ENCODE results near the gene TADA1. TPM values are rescaled to one million over a fixed set of nuclear protein-coding genes. Genes with fewer than 3 reads are reported as not detected.
"Not testable (repeated sequence)": the region's sequence is repeated elsewhere in the genome, so short reads cannot be mapped to it uniquely, and the experiment has no call there.

TADA1 gene
- total RNA-seq, 1 experiment from 2014 or later, result 12.4 TPM

GRCh38 chr1:166836733-166837132, 39.3 kb downstream of the TADA1 start:
- H3K27me3 ChIP-seq (ENCODE audit: low read length), result peaks cover 33% of the 10 kb centered on the region
- no peak overlapping the region for H3K4me2 ChIP-seq (ENCODE audit: low read length)
- no peaks in the 10 kb centered on the region for H3F3A ChIP-seq (ENCODE audit: low read length, unreplicated experiment)
- no peak overlapping the region for H3K4me3 ChIP-seq (ENCODE audit: low read length)
- H4K20me1 ChIP-seq (ENCODE audit: low read length), result no peaks in the 10 kb centered on the region
- peaks cover 24% of the 10 kb centered on the region for H3K4me1 ChIP-seq (ENCODE audit: insufficient read depth, low read length)
- H3K27ac ChIP-seq (ENCODE audit: low read length), result no peak overlapping the region
- H3K9me2 ChIP-seq (replicated peaks; ENCODE audit: low read length), result 0 out of 2 replicates have a peak, but pooled peaks cover 5% of the 10 kb centered on the region
- ChIA-PET CTCF (interaction anchor here (0.7 kb wide), 1 partner anchor 832 kb away, joined by 3 read pairs; no protein-coding TSS in a partner anchor), POLR2A (ENCODE audit: unreplicated experiment) (no interaction called here)
- no peaks in the 10 kb centered on the region for H3K9me3 ChIP-seq (ENCODE audit: low read length)
- H3K36me3 ChIP-seq (ENCODE audit: low read depth, low read length), result peaks cover 6% of the 10 kb centered on the region
- TF ChIP-seq EZH2 (IDR thresholded peaks at IDR 0.05; ENCODE audit: low read length, unreplicated experiment), result no peak
- TF ChIP-seq CTCF (conservative IDR thresholded peaks at IDR 0.05; ENCODE audit: low read depth, low read length), result no peak
- TF ChIP-seq EZH2phosphoT487 (IDR thresholded peaks at IDR 0.05; ENCODE audit: borderline replicate concordance, low read length), result no peak
- H2AFZ ChIP-seq (ENCODE audit: low read length), result no peak overlapping the region
- H3K79me2 ChIP-seq (ENCODE audit: low read length), result peaks cover 23% of the 10 kb centered on the region
- no TSS peak for BruUV-seq (replicated peaks)
- no peak overlapping the region for H3K9ac ChIP-seq (ENCODE audit: low read length)
- DNase-seq (peak; percentile 26), ATAC-seq (no peak)
- intact Hi-C loops (cut with micrococcal nuclease), result no loop called here

- intact Hi-C loops (cut with micrococcal nuclease); DNase-seq; H3K36me3 ChIP-seq (ENCODE audit: low read depth, low read length); H3K27ac ChIP-seq (ENCODE audit: low read length); H3K4me3 ChIP-seq (ENCODE audit: low read length); H3K4me1 ChIP-seq (ENCODE audit: insufficient read depth, low read length); CTCF ChIA-PET; ATAC-seq; H3K9ac ChIP-seq (ENCODE audit: low read length); POLR2A ChIA-PET (ENCODE audit: unreplicated experiment); H3K9me3 ChIP-seq (ENCODE audit: low read length); H2AFZ ChIP-seq (ENCODE audit: low read length); BruUV-seq (replicated peaks); H4K20me1 ChIP-seq (ENCODE audit: low read length); H3K9me2 ChIP-seq (replicated peaks; ENCODE audit: low read length); H3K79me2 ChIP-seq (ENCODE audit: low read length); H3K4me2 ChIP-seq (ENCODE audit: low read length); H3F3A ChIP-seq (ENCODE audit: low read length, unreplicated experiment): not testable (repeated sequence)
- H3K27me3 ChIP-seq (ENCODE audit: low read length), result peaks cover 35% of the 10 kb centered on the region
Measured at GRCh38 chr1:166829762-166830161, 46.3 kb downstream of the TADA1 start.

- Histone ChIP-seq H3K27ac (ENCODE audit: low read length) (no peak overlapping the region), H3K79me2 (ENCODE audit: low read length) (no peaks in the 10 kb centered on the region), H3K9me3 (ENCODE audit: low read length) (0 out of 2 replicates have a peak, but pooled peaks cover 4% of the 10 kb centered on the region), H3K27me3 (ENCODE audit: low read length) (peaks cover 19% of the 10 kb centered on the region), H3K36me3 (ENCODE audit: low read depth, low read length) (no peaks in the 10 kb centered on the region), H3K4me2 (ENCODE audit: low read length) (no peak overlapping the region), H3K9ac (ENCODE audit: low read length) (no peak overlapping the region), H3K4me3 (ENCODE audit: low read length) (no peak overlapping the region), H4K20me1 (ENCODE audit: low read length) (no peaks in the 10 kb centered on the region), H3F3A (ENCODE audit: low read length, unreplicated experiment) (no peaks in the 10 kb centered on the region), H3K9me2 (replicated peaks; ENCODE audit: low read length) (0 out of 2 replicates have a peak, but pooled peaks cover 5% of the 10 kb centered on the region), H2AFZ (ENCODE audit: low read length) (no peak overlapping the region), H3K4me1 (ENCODE audit: insufficient read depth, low read length) (no peaks in the 10 kb centered on the region)
- no peak for ATAC-seq
- ChIA-PET POLR2A (ENCODE audit: unreplicated experiment) (no interaction called here), CTCF (no interaction called here)
- TF ChIP-seq EZH2 (IDR thresholded peaks at IDR 0.05; ENCODE audit: low read length, unreplicated experiment) (no peak), EZH2phosphoT487 (IDR thresholded peaks at IDR 0.05; ENCODE audit: borderline replicate concordance, low read length) (no peak), CTCF (conservative IDR thresholded peaks at IDR 0.05; ENCODE audit: low read depth, low read length) (no peak)
- no peak for DNase-seq
- BruUV-seq (replicated peaks), result no TSS peak
- intact Hi-C loops (cut with micrococcal nuclease), result no loop called here
Measured at GRCh38 chr1:166827426-166827825, 48.6 kb downstream of the TADA1 start.
